A549 (cell line): ENCODE results near the gene RUNX1. TPM values are rescaled to one million over a fixed set of nuclear protein-coding genes. Genes with fewer than 3 reads are reported as not detected.

ENCODE experiments used
- ATAC-seq, 2 experiments: fragments of 200-7000 bp in 1 of 2; fragments of >200 bp in 1 of 2; cut with Nextera tagmentation in 1 of 2; cut with Tn5 transposase in 1 of 2; 3 replicates each; pipeline versions ENCODE4 v1.8.0 to v1.9.1; 2018 to 2020; ENCODE audit warnings: mild to moderate bottlenecking in 1 of 2, moderate library complexity in 1 of 2
- CTCF ChIA-PET: fragments of 300-600 bp; sonication (Branson Sonifier 250); formaldehyde crosslinking; extraction: SDS; loops from one replicate; lab custom pipeline; 2021; ENCODE audit warnings: antibody characterized with exemption, inconsistent platforms; lab: Yijun Ruan, JAX
- POLR2A ChIA-PET: fragments of 350-600 bp; formaldehyde crosslinking; extraction: SDS; loops from one replicate; lab custom pipeline; 2021; ENCODE audit warnings: antibody characterized with exemption, inconsistent platforms; lab: Yijun Ruan, JAX
- DNase-seq, 2 experiments: peaks; one replicate each; pipeline versions ENCODE4 v3.0.0 to v3.0.0-alpha.2; 2011 to 2016; ENCODE audit warnings: low read depth in 1 of 2, low spot score in 1 of 2
- FAIRE-seq: peaks from 2 replicates; lab custom pipeline; 2011; peaks lifted over from hg19 to GRCh38; lab: Jason Lieb, UNC
- H3K27ac ChIP-seq, 2 experiments: fragments of >200 bp; sonication (Bioruptor Twin); formaldehyde crosslinking; 3 replicates each; pipeline ENCODE4 v1.5.1; 2016 to 2017
- H3K4me1 ChIP-seq: fragments of >200 bp; sonication (Bioruptor Twin); formaldehyde crosslinking; 3 replicates; pipeline ENCODE4 v1.6.1; 2016
- H3K4me2 ChIP-seq: fragments of >200 bp; sonication (Bioruptor Twin); formaldehyde crosslinking; 3 replicates; pipeline ENCODE4 v1.6.1; 2016
- H3K4me3 ChIP-seq: fragments of >200 bp; sonication (Bioruptor Twin); formaldehyde crosslinking; 3 replicates; pipeline ENCODE4 v1.5.1; 2016
- H3K9me3 ChIP-seq: fragments of >200 bp; sonication (Bioruptor Twin); formaldehyde crosslinking; 3 replicates; pipeline ENCODE4 v1.6.1; 2016
- BCL3 ChIP-seq: fragments of >200 bp; sonication (Bioruptor Twin); formaldehyde crosslinking; IDR thresholded peaks from 3 replicates; pipeline ENCODE4 v1.6.1; 2016
- CEBPB ChIP-seq, 2 experiments: fragments of >200 bp in 1 of 2; sonication (Bioruptor Twin) in 1 of 2; formaldehyde crosslinking in 1 of 2; IDR thresholded peaks; 2 replicates each; pipeline ENCODE4 v1.6.1; 2012 to 2016
- EHF ChIP-seq: fragments of 250-450 bp; sonication (Bioruptor Pico); IDR thresholded peaks from 2 replicates; pipeline ENCODE4 v1.5.0; 2020; ENCODE audit warnings: mild to moderate bottlenecking
- EHMT2 ChIP-seq: fragments of 200-600 bp; sonication (generic); IDR thresholded peaks from 2 replicates; pipeline ENCODE4 v1.6.1; 2016; ENCODE audit warnings: antibody characterized with exemption, low read depth, mild to moderate bottlenecking, moderate library complexity
- ESRRA ChIP-seq: fragments of 150-350 bp; IDR thresholded peaks from 2 replicates; pipeline ENCODE4 v1.6.1; 2014; ENCODE audit warnings: mild to moderate bottlenecking, low read length, borderline replicate concordance
- HDAC2 ChIP-seq: fragments of 200-600 bp; sonication (generic); IDR thresholded peaks from 2 replicates; pipeline ENCODE4 v1.6.1; 2016
- HES2 ChIP-seq: fragments of >200 bp; sonication (Bioruptor Twin); formaldehyde crosslinking; IDR thresholded peaks from 2 replicates; pipeline ENCODE4 v1.6.1; 2016
- HOXB5 ChIP-seq: fragments of 250-450 bp; sonication (Bioruptor Pico); IDR thresholded peaks from 2 replicates; pipeline ENCODE4 v1.5.0; 2020; ENCODE audit warnings: mild to moderate bottlenecking, moderate library complexity
- KDM5A ChIP-seq: fragments of 200-600 bp; sonication (generic); IDR thresholded peaks from 2 replicates; pipeline ENCODE4 v1.6.1; 2016; ENCODE audit warnings: antibody characterized with exemption, mild to moderate bottlenecking
- MAFK ChIP-seq: fragments of 450-650 bp; IDR thresholded peaks from 2 replicates; pipeline ENCODE4 v1.6.1; 2014; ENCODE audit not compliant: partially characterized antibody
- MAZ ChIP-seq: fragments of 150-350 bp; IDR thresholded peaks from 2 replicates; pipeline ENCODE4 v1.6.1; 2014; ENCODE audit warnings: antibody characterized with exemption, low read depth, low read length, borderline replicate concordance
- NR3C1 ChIP-seq: fragments of >200 bp; sonication (Bioruptor Twin); formaldehyde crosslinking; IDR thresholded peaks from 3 replicates; pipeline ENCODE4 v1.6.1; 2017
- PHF8 ChIP-seq: fragments of 200-600 bp; sonication (generic); IDR thresholded peaks from 2 replicates; pipeline ENCODE4 v1.6.1; 2016; ENCODE audit warnings: low read depth, mild to moderate bottlenecking, antibody characterized with exemption, moderate library complexity, borderline replicate concordance
- POLR2A ChIP-seq: IDR thresholded peaks from 2 replicates; pipeline ENCODE4 v1.6.1; 2012; ENCODE audit warnings: mild to moderate bottlenecking, low read length
- POLR2AphosphoS2 ChIP-seq: conservative IDR thresholded peaks from 2 replicates; pipeline ENCODE4 v1.6.1; 2012; ENCODE audit warnings: low read length, improper control_type of control experiment, inconsistent platforms
- RNF2 ChIP-seq: fragments of 200-600 bp; sonication (generic); IDR thresholded peaks from 2 replicates; pipeline ENCODE4 v1.6.1; 2016; ENCODE audit warnings: low read depth, mild to moderate bottlenecking, antibody characterized with exemption, moderate library complexity, borderline replicate concordance
- SMC3 ChIP-seq: fragments of >200 bp; sonication (Bioruptor Twin); formaldehyde crosslinking; IDR thresholded peaks from 3 replicates; pipeline ENCODE4 v1.6.1; 2018; ENCODE audit warnings: inconsistent platforms
- TFCP2L1 ChIP-seq: fragments of 250-450 bp; sonication (Bioruptor Pico); IDR thresholded peaks from 2 replicates; pipeline ENCODE4 v1.5.0; 2021; ENCODE audit warnings: mild to moderate bottlenecking
- TP53 ChIP-seq: fragments of 250-450 bp; sonication (Bioruptor Pico); IDR thresholded peaks from 2 replicates; pipeline ENCODE4 v1.5.0; 2021; ENCODE audit warnings: mild to moderate bottlenecking, moderate library complexity
- ZSCAN20 ChIP-seq: fragments of 250-450 bp; sonication (Bioruptor Pico); IDR thresholded peaks from 2 replicates; pipeline ENCODE4 v1.8.0; 2022; ENCODE audit warnings: mild to moderate bottlenecking, moderate library complexity
- WGBS: methylation state at CpG from one replicate; pipeline ENCODE4 v1.1.6; 2017; ENCODE audit errors: missing lambda C conversion rate; 5-methylcytosine and 5-hydroxymethylcytosine counted together
- polyA plus RNA-seq, 4 experiments: library from polyadenylated mRNA; depleted of rRNA in 3 of 4; stranded (reverse); fragments of >200 nt; fragmentation: RNase III in 1 of 4; extraction: RNeasy Plus Mini Kit Qiagen cat#74134 plus additional on column Dnase treatment in 1 of 4; gene quantifications; 2 replicates in 3 of 4; 3 replicates in 1 of 4; pipeline ENCODE4 v1.2.3, GENCODE V29; 2011 to 2017
- TF ChIP-seq, protein P1 (sequence below): IDR thresholded peaks from 2 replicates; pipeline ENCODE4 v1.6.1; 2012
- TF ChIP-seq, protein P2 (sequence below): fragments of 150-350 bp; IDR thresholded peaks from 2 replicates; pipeline ENCODE4 v1.6.1; 2014; ENCODE audit warnings: low read depth, mild to moderate bottlenecking, low read length
- TF ChIP-seq, protein P3 (sequence below): fragments of >200 bp; sonication (Bioruptor Twin); formaldehyde crosslinking; IDR thresholded peaks from 3 replicates; pipeline ENCODE4 v1.5.1; 2016

The RUNX1 gene
- polyA plus RNA-seq, 2 of the 4 experiments (the other 2 are of a cell fraction), result 5.5 TPM

DNA sequence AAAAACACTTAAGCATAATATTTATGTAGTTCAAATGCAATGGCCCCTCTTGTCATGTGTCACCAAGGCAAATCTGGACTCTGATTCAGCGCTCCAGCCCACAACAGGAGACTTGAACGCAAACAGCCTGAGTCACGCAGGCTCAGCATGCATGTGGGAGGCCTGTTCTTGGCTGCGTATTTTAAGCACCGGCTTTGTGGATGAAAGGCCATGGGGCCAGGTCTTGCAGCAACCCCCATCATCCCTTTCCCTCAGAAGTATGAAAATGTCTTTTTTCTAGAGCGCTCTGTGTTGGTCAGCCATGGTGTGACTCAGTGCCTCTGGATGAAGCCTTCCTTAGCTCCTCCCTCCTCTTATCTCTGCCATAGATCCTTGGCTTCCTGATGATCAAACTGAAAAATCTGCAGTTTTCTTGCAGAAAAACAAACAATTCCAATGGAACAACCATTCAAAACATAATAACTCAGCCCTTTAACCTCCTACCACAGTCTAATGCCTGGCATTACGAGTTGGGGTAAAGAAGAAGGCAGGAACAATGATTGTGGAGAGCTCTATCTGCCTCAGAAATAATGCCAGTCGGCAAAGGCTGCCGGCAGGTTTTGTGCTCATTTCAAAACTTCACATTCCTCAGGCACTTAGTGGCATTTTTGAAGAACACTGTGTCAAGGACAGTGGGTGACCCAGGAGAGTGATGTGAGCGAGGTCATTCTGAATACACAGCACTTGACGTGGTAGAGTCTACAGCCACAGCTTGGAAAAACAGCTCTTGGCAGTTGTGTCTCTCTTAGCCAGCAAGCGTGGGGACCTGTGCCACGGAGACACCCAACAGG lies 212.8 kb downstream of the RUNX1 start (continued):
- TF ChIP-seq MAZ, result no peak
- no peak for TF ChIP-seq HDAC2

GRCh38 chr21:34835526-34835925 lies 213.6 kb downstream of the RUNX1 start:
- H3K4me3 ChIP-seq, result peak overlapping the region; percentile 21; the same call in 1 of the 3 replicates
- CTCF ChIA-PET, result interaction anchor here (1.5 to 3.1 kb wide), 3 partner anchors 23 to 90 kb away, joined by 3 to 18 read pairs (median 4); no protein-coding TSS in a partner anchor
- H3K27ac ChIP-seq, result peak overlapping the region; percentile 90 to 92
- peak; percentile 30; the same call in 1 of the 2 replicates for TF ChIP-seq HES2
- TF ChIP-seq CEBPB (IDR thresholded peaks at IDR 0.05), result peak; percentile 88
- TF ChIP-seq POLR2A, result no peak
- TF ChIP-seq, all 56 proteins: peak for 2
- ATAC-seq (no peak), DNase-seq (no peak), FAIRE-seq (no peak)
- WGBS, result 66% methylated on average over 6 of the region's 6 CpGs
- POLR2A ChIA-PET, result interaction anchor here (1.5 kb wide), 1 partner anchor 27 kb away, joined by 11 read pairs; no protein-coding TSS in a partner anchor
- peak overlapping the region; percentile 87 for H3K4me2 ChIP-seq
- peaks cover 35% of the 10 kb centered on the region for H3K4me1 ChIP-seq
- H3K9me3 ChIP-seq, result no peaks in the 10 kb centered on the region

GRCh38 chr21:34834852-34835501 lies 214.1 kb downstream of the RUNX1 start:
- CTCF ChIA-PET, result interaction anchor here (1.0 to 3.1 kb wide), 4 partner anchors 23 to 90 kb away, joined by 3 to 18 read pairs (median 4); no protein-coding TSS in a partner anchor
- POLR2A ChIA-PET, result interaction anchor here (1.5 kb wide), 1 partner anchor 27 kb away, joined by 11 read pairs; no protein-coding TSS in a partner anchor
- no peak for DNase-seq
- Histone ChIP-seq H3K9me3 (no peaks in the 10 kb centered on the region), H3K4me1 (peaks cover 35% of the 10 kb centered on the region), H3K4me2 (peak overlapping the region; percentile 87), H3K4me3 (no peak overlapping the region), H3K27ac (peak overlapping the region; percentile 90 to 92)
- no peak for TF ChIP-seq HES2
- TF ChIP-seq BCL3, result no peak
- TF ChIP-seq, protein P1, sequence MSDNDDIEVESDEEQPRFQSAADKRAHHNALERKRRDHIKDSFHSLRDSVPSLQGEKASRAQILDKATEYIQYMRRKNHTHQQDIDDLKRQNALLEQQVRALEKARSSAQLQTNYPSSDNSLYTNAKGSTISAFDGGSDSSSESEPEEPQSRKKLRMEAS, result no peak
- TF ChIP-seq ZSCAN20 (CRISPR knock-in tag), result no peak
- TF ChIP-seq NR3C1, result no peak
- TF ChIP-seq EHMT2, result no peak
- TF ChIP-seq TFCP2L1 (CRISPR knock-in tag), result no peak
- ATAC-seq, result no peak
- no peak for FAIRE-seq
- WGBS, result 88% methylated on average over 9 of the region's 11 CpGs

DNA sequence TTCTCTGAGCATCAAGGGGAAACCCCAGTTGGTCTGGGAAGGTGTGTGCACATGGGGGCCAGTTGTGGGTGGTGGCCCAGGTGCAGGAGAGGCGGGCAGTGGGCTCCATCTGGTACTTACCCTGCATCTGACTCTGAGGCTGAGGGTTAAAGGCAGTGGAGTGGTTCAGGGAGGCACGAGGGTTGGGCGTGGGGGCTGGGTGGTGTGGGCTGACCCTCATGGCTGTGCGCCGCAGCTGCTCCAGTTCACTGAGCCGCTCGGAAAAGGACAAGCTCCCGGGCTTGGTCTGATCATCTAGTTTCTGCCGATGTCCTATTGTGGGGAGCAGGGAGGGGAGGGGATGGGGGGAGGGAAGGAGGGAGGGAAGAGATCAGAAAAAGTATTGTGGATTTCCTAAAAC lies 214.8 kb downstream of the RUNX1 start:
- no peaks in the 10 kb centered on the region for H3K9me3 ChIP-seq
- ATAC-seq (no peak), FAIRE-seq (no peak), DNase-seq (no peak)
- H3K4me1 ChIP-seq, result peaks cover 35% of the 10 kb centered on the region
- H3K27ac ChIP-seq, result peak overlapping the region; percentile 90 to 92
- ChIA-PET POLR2A (no interaction called here), CTCF (interaction anchor here (0.5 to 1.0 kb wide), 2 partner anchors 48 to 89 kb away, joined by 3 read pairs; no protein-coding TSS in a partner anchor)
- no peak overlapping the region for H3K4me2 ChIP-seq
- WGBS, result 100% methylated on average over 6 of the region's 9 CpGs
- no peak overlapping the region for H3K4me3 ChIP-seq
- TF ChIP-seq BCL3, result no peak
- TF ChIP-seq HDAC2, result no peak
- TF ChIP-seq SMC3, result no peak
- TF ChIP-seq HOXB5 (CRISPR knock-in tag), result no peak
- TF ChIP-seq TP53, result no peak
- no peak for TF ChIP-seq RNF2
- no peak for TF ChIP-seq EHF (CRISPR knock-in tag)
- TF ChIP-seq, protein P2, sequence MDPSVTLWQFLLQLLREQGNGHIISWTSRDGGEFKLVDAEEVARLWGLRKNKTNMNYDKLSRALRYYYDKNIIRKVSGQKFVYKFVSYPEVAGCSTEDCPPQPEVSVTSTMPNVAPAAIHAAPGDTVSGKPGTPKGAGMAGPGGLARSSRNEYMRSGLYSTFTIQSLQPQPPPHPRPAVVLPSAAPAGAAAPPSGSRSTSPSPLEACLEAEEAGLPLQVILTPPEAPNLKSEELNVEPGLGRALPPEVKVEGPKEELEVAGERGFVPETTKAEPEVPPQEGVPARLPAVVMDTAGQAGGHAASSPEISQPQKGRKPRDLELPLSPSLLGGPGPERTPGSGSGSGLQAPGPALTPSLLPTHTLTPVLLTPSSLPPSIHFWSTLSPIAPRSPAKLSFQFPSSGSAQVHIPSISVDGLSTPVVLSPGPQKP, result no peak
- no peak for TF ChIP-seq MAFK
- no peak for TF ChIP-seq POLR2AphosphoS2
- TF ChIP-seq, protein P3, sequence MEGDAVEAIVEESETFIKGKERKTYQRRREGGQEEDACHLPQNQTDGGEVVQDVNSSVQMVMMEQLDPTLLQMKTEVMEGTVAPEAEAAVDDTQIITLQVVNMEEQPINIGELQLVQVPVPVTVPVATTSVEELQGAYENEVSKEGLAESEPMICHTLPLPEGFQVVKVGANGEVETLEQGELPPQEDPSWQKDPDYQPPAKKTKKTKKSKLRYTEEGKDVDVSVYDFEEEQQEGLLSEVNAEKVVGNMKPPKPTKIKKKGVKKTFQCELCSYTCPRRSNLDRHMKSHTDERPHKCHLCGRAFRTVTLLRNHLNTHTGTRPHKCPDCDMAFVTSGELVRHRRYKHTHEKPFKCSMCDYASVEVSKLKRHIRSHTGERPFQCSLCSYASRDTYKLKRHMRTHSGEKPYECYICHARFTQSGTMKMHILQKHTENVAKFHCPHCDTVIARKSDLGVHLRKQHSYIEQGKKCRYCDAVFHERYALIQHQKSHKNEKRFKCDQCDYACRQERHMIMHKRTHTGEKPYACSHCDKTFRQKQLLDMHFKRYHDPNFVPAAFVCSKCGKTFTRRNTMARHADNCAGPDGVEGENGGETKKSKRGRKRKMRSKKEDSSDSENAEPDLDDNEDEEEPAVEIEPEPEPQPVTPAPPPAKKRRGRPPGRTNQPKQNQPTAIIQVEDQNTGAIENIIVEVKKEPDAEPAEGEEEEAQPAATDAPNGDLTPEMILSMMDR, result no peak
- TF ChIP-seq KDM5A, result no peak
- no peak for TF ChIP-seq PHF8
- TF ChIP-seq ESRRA, result no peak
